Adrenal gland (tissue), 12 donors: ENCODE data around the gene SERPINB8. TPM values are rescaled to one million over a fixed set of nuclear protein-coding genes. Genes with fewer than 3 reads are reported as not detected.

Experiments
- DNase-seq, 7 donors: peaks; one replicate each; pipeline ENCODE4 v3.0.0-alpha.2; 2019 to 2020
- H3K27ac ChIP-seq, 5 donors: fragments of 200-600 bp; sonication (generic) in 4 of 5; 1 replicate in 3 of 5; 2 replicates in 2 of 5; pipeline versions ENCODE4 v1.5.1 to v1.8.0; 2016 to 2020; ENCODE audit warnings: mild to moderate bottlenecking in 1 of 5
- H3K27me3 ChIP-seq: fragments of 200-600 bp; 2 replicates; pipeline ENCODE4 v1.8.0; 2021
- H3K36me3 ChIP-seq, 2 donors: fragments of 200-600 bp; replicated peaks in 1 of 2; 1 replicate in 1 of 2; 2 replicates in 1 of 2; pipeline versions ENCODE4 v1.5.1 to v1.8.0; 2018 to 2022
- H3K4me1 ChIP-seq, 2 donors: fragments of 200-600 bp; replicated peaks in 1 of 2; 1 replicate in 1 of 2; 2 replicates in 1 of 2; pipeline versions ENCODE4 v1.5.1 to v1.8.0; 2018 to 2021
- H3K4me3 ChIP-seq, 4 donors: fragments of 200-600 bp; sonication (generic) in 3 of 4; one replicate each; pipeline ENCODE4 v1.5.1; 2016 to 2018
- H3K9me3 ChIP-seq, 3 donors: fragments of 200-600 bp; sonication (generic) in 1 of 3; replicated peaks in 1 of 3; 1 replicate in 2 of 3; 2 replicates in 1 of 3; pipeline versions ENCODE4 v1.5.1 to v1.8.0; 2016 to 2021
- POLR2A ChIP-seq, 2 donors: fragments of 450-650 bp; IDR thresholded peaks; one replicate each; pipeline ENCODE4 v1.6.1; 2017; ENCODE audit warnings: antibody characterized with exemption in 2 of 2, mild to moderate bottlenecking in 2 of 2, moderate library complexity in 1 of 2
- WGBS, 4 donors: extraction: QIAGEN DNeasy Blood & Tissue Kit in 2 of 4; methylation state at CpG; one replicate each; pipeline versions ENCODE4 v1.1.5 to v1.1.7; 2013 to 2017; 5-methylcytosine and 5-hydroxymethylcytosine counted together
- intact Hi-C, 2 donors: fragments of 100-400 bp; cut with DNase I; formaldehyde crosslinking; loops; one replicate each; pipeline versions ENCODE4 v1.14.1 to v1.15.0; 2022 to 2023
- polyA plus RNA-seq, 3 donors: library from polyadenylated mRNA; stranded (reverse); fragments of 200-250 nt in 2 of 3; fragments of 350-450 nt in 1 of 3; fragmentation: Illumina TruSeq in 1 of 3; extraction: RNeasy Lipid Tissue Mini Kit (QIAGEN cat#74804) in 1 of 3; gene quantifications; one replicate each; pipeline ENCODE4 v1.2.3, GENCODE V29; 2013 to 2014
- total RNA-seq, 9 donors: library from RNA; depleted of rRNA in 4 of 9; stranded (reverse); fragments of >200 nt in 4 of 9; fragments of 120-200 nt in 1 of 9; fragmentation: NEBNext Ultra II Directional in 1 of 9; extraction: Animal tissue kit (Norgen Biotek cat#: 25700) in 1 of 9; gene quantifications; one replicate each; pipeline versions ENCODE4 v1.1.0 to v1.2.4, GENCODE V29; 2013 to 2023
- TF ChIP-seq, protein P1 (sequence below), 6 experiments: fragments of 450-650 bp in 4 of 6; fragments of 200-600 bp in 2 of 6; sonication (generic) in 1 of 6; IDR thresholded peaks; 1 replicate in 5 of 6; 2 replicates in 1 of 6; pipeline versions ENCODE4 v1.5.1 to v1.8.0; 2016 to 2021; ENCODE audit warnings: antibody characterized with exemption in 6 of 6, mild to moderate bottlenecking in 2 of 6, moderate library complexity in 1 of 6
- donor health status: healthy with polysubstance abuse.
- donor health status: Bipolar disorder and iron deficiency.
- donor health status: DM: yes; HTN: yes; CAD: no.
- donor health status: DM: no; HTN: no; CAD: no.
- donor health status: DM: no; HTN: no; CAD: no.
- donor health status: DM: yes; HTN: yes; CAD: no.

The SERPINB8 gene
- total and polyA plus RNA-seq, 12 donors = 3.7 to 31.6 (median 10.7) TPM

- TF ChIP-seq, protein P1, sequence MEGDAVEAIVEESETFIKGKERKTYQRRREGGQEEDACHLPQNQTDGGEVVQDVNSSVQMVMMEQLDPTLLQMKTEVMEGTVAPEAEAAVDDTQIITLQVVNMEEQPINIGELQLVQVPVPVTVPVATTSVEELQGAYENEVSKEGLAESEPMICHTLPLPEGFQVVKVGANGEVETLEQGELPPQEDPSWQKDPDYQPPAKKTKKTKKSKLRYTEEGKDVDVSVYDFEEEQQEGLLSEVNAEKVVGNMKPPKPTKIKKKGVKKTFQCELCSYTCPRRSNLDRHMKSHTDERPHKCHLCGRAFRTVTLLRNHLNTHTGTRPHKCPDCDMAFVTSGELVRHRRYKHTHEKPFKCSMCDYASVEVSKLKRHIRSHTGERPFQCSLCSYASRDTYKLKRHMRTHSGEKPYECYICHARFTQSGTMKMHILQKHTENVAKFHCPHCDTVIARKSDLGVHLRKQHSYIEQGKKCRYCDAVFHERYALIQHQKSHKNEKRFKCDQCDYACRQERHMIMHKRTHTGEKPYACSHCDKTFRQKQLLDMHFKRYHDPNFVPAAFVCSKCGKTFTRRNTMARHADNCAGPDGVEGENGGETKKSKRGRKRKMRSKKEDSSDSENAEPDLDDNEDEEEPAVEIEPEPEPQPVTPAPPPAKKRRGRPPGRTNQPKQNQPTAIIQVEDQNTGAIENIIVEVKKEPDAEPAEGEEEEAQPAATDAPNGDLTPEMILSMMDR (IDR thresholded peaks at IDR 0.05) = no peak
- TF ChIP-seq POLR2A (IDR thresholded peaks at IDR 0.05) = no peak
- H3K9me3 ChIP-seq = no peaks in the 10 kb centered on the region
- intact Hi-C loops = no loop called here
- H3K27ac ChIP-seq = no peak overlapping the region
- no peak overlapping the region for H3K4me3 ChIP-seq
- WGBS, 4 donors = 59 to 78% (median 74%) methylated on average over 3 of the region's 3 CpGs
- no peak for DNase-seq
- no peaks in the 10 kb centered on the region for H3K27me3 ChIP-seq
- H3K4me1 ChIP-seq = no peaks in the 10 kb centered on the region
- no peaks in the 10 kb centered on the region for H3K36me3 ChIP-seq
Measured at GRCh38 chr18:64009305-64009704, 39.4 kb downstream of the SERPINB8 start.

GRCh38 chr18:64011513-64011912 lies 41.6 kb downstream of the SERPINB8 start:
- Histone ChIP-seq H3K27ac (no peak overlapping the region), H3K4me1 (no peaks in the 10 kb centered on the region), H3K27me3 (no peaks in the 10 kb centered on the region), H3K36me3 (no peaks in the 10 kb centered on the region), H3K4me3 (no peak overlapping the region), H3K9me3 (no peaks in the 10 kb centered on the region)
- DNase-seq = no peak
- intact Hi-C loops = no loop called here
- TF ChIP-seq, protein P1 (IDR thresholded peaks at IDR 0.05) = no peak
- TF ChIP-seq POLR2A (IDR thresholded peaks at IDR 0.05) = no peak
- 83 to 92% (median 87%) methylated on average over 2 of the region's 2 CpGs for WGBS, 4 donors

DNA sequence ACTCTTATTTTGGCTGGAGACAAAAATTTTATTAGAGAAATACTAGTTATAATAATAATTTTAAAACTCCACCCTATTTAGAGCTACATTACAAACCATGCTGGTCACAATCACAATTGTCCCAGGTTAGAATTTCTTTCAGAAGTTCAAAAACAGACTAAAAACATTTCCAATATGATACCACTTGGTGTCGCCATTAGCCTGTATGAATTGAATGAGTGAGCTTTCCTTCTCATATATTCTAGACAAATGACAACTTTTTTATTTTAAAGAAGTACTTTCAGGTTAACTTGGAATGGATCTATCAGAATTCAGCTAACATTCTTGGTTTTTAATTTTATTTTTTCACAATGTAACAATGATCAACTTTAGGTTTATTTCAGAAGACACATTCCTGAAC lies 48.0 kb downstream of the SERPINB8 start:
- DNase-seq = no peak
- no peak overlapping the region for H3K27ac ChIP-seq
- TF ChIP-seq POLR2A (IDR thresholded peaks at IDR 0.05) = no peak
- TF ChIP-seq, protein P1 (IDR thresholded peaks at IDR 0.05) = peak; percentile 20 to 59 (median 44)
- H3K4me3 ChIP-seq = no peak overlapping the region
- H3K9me3 ChIP-seq = peaks cover 0 to 6% (median 0%) of the 10 kb centered on the region in 3 donors
- peaks cover 0 to 4% of the 10 kb centered on the region in 2 donors for H3K4me1 ChIP-seq
- H3K27me3 ChIP-seq = no peaks in the 10 kb centered on the region
- WGBS, 4 donors = 5 to 20% (median 9%) methylated on average over 1 of the region's 1 CpG
- H3K36me3 ChIP-seq = no peaks in the 10 kb centered on the region
- intact Hi-C loops = no loop called here

GRCh38 chr18:64019922-64020756 lies 50.3 kb downstream of the SERPINB8 start:
- TF ChIP-seq, protein P1 (IDR thresholded peaks at IDR 0.05) = no peak
- no peak for TF ChIP-seq POLR2A (IDR thresholded peaks at IDR 0.05)
- H3K4me1 ChIP-seq = peaks cover 0 to 4% of the 10 kb centered on the region in 2 donors
- H3K4me3 ChIP-seq = no peak overlapping the region
- H3K27ac ChIP-seq = no peak overlapping the region
- intact Hi-C loops = no loop called here
- peaks cover 0 to 6% (median 0%) of the 10 kb centered on the region in 3 donors for H3K9me3 ChIP-seq
- 38 to 57% (median 48%) methylated on average over 3 of the region's 3 CpGs for WGBS, 4 donors
- H3K27me3 ChIP-seq = no peaks in the 10 kb centered on the region
- DNase-seq = no peak
- no peaks in the 10 kb centered on the region for H3K36me3 ChIP-seq
